Heart right ventricle (tissue), 16 donors: ENCODE measurements around the gene CTNNA1. TPM values are rescaled to one million over a fixed set of nuclear protein-coding genes. Genes with fewer than 3 reads are reported as not detected.

Source experiments
- ATAC-seq, 8 donors: fragments of 200-7000 bp; cut with Tn5 transposase; one replicate each; pipeline ENCODE4 v1.9.1; 2020; ENCODE audit warnings: mild to moderate bottlenecking in 8 of 8, moderate library complexity in 8 of 8, moderate number of reproducible peaks in 1 of 8
- DNase-seq, 2 donors: peaks; one replicate each; pipeline ENCODE4 v3.0.0-alpha.2; 2020
- H3K27ac ChIP-seq, 10 donors: fragments of 200-600 bp; sonication (generic) in 2 of 10; one replicate each; pipeline versions ENCODE4 v1.5.0 to v1.8.0; 2020 to 2022; ENCODE audit warnings: mild to moderate bottlenecking in 3 of 10
- H3K27me3 ChIP-seq, 7 donors: fragments of 200-600 bp; one replicate each; pipeline ENCODE4 v1.8.0; 2021 to 2022; ENCODE audit warnings: mild to moderate bottlenecking in 2 of 7
- H3K36me3 ChIP-seq, 9 donors: fragments of 200-600 bp; sonication (generic) in 1 of 9; one replicate each; pipeline versions ENCODE4 v1.5.0 to v1.8.0; 2020 to 2022; ENCODE audit warnings: mild to moderate bottlenecking in 2 of 9
- H3K4me1 ChIP-seq, 9 donors: fragments of 200-600 bp; sonication (generic) in 1 of 9; one replicate each; pipeline versions ENCODE4 v1.5.0 to v1.8.0; 2020 to 2022; ENCODE audit warnings: mild to moderate bottlenecking in 4 of 9
- H3K4me3 ChIP-seq, 10 donors: fragments of 200-600 bp; sonication (generic) in 2 of 10; one replicate each; pipeline versions ENCODE4 v1.5.0 to v1.8.0; 2020 to 2022; ENCODE audit warnings: mild to moderate bottlenecking in 7 of 10, moderate library complexity in 2 of 10
- H3K9me3 ChIP-seq, 11 donors: fragments of 200-600 bp in 10 of 11; sonication (generic) in 2 of 11; one replicate each; pipeline versions ENCODE4 v1.5.0 to v1.8.0; 2013 to 2022; ENCODE audit warnings: mild to moderate bottlenecking in 2 of 11, control low read depth in 1 of 11, moderate library complexity in 1 of 11
- WGBS, 2 donors: extraction: QIAGEN DNeasy Blood & Tissue Kit; methylation state at CpG; one replicate each; pipeline ENCODE4 v1.1.7; 2013; ENCODE audit warnings: inconsistent platforms in 1 of 2; 5-methylcytosine and 5-hydroxymethylcytosine counted together
- intact Hi-C, 10 donors: fragments of 100-400 bp; cut with DNase I; formaldehyde crosslinking; loops; one replicate each; pipeline versions ENCODE4 v1.11.1 to v1.14.2; 2022
- polyA plus RNA-seq, 2 donors: library from polyadenylated mRNA; stranded (reverse); fragments of 200-250 nt; gene quantifications; one replicate each; pipeline ENCODE4 v1.2.3, GENCODE V29; 2013
- total RNA-seq, 10 donors: library from RNA; stranded (reverse); fragmentation: NEBNext Ultra II Directional in 3 of 10; extraction: Animal tissue kit (Norgen Biotek cat#: 25700) in 3 of 10; gene quantifications; one replicate each; pipeline versions ENCODE4 v1.2.1 to v1.2.4, GENCODE V29; 2021 to 2023
- TF ChIP-seq, protein P1 (sequence below), 9 donors: fragments of 200-600 bp; sonication (generic) in 2 of 9; IDR thresholded peaks; one replicate each; pipeline versions ENCODE4 v1.5.0 to v1.8.0; 2021 to 2022; ENCODE audit warnings: antibody characterized with exemption in 9 of 9, mild to moderate bottlenecking in 5 of 9, moderate library complexity in 1 of 9
- donor health status: Arrhythmogenic right ventricular cardiomyopathy.
- donor health status: ischemic (EF 13 %, LVEDD 7.1; RV severe dilation, severe dysfunction).
- donor health status: healthy with polysubstance abuse.
- donor health status: DM: no; HTN: yes; CAD: no.
- donor health status: DM: no; HTN: no; CAD: no.
- donor health status: ischemic (EF 25% LVEDD 6.9; RV normal size, moderate dysfunction).
- donor health status: ischemic (EF 25% LVEDD 5.7; RV mildly dilated, moderate dysfunction).
- donor health status: healthy.
- donor health status: DM: yes; HTN: yes; CAD: no.
- donor health status: Ischemic cardiomyopathy.
- donor health status: ischemic (EF 35%, LVEDD 5.7; RV mildly dilated, moderate dysfunction).
- donor health status: nonischemic (EF 11% LVEDD 7.7; RV severe dilation, severe dysfunction).
- donor health status: DM: yes; HTN: yes; CAD: no.
- donor health status: PGD.
- donor health status: ischemic (EF 29% LVEDD 5.4; RV normal size, mild dysfunction).
- donor health status: nonischemic (EF 23%, LVEDD 6.1; RV moderate dilation, normal function).

The CTNNA1 gene
- total and polyA plus RNA-seq, 12 donors: 128 to 416 (median 379) TPM

DNA sequence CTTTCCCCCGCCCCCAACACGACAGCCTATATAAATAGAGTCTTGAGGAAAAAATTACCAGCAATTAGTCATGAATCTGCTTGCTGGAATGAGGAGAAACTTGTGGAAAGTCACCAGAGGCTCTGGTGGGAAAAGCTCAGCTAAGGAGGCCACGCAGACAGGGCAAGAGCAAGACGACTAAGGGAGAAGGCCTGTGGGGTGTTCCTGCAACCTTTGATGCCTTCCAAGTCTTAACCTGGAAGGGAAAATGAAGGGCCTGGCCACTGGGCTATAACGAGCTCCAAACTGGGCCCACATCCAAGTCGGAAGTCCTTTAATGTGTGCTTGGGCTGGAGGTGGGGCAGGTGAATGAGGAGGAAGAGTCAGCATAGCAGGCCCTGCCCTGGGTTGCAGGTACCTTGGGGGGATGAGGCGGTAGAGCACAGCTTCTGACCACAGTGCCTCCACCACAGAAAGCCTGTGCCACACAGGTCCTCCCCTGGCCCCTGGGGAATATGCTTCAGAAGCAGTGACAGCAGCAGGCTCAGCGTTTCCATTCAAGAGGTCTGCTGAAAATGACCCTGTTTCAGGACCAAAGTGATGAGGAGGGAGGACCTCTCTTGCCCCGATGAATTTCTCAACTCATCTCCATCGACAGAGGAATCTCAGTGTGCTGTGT is 214.7 kb downstream of the CTNNA1 start:
- intact Hi-C loops: no loop called here
- no peaks in the 10 kb centered on the region for H3K36me3 ChIP-seq
- H3K9me3 ChIP-seq: no peaks in the 10 kb centered on the region
- H3K4me1 ChIP-seq: peaks cover 10 to 71% (median 33%) of the 10 kb centered on the region in 9 donors
- WGBS, 2 donors: 72 to 79% methylated on average over 10 of the region's 10 CpGs
- H3K27ac ChIP-seq: peak overlapping the region in 2 of 10 donors; percentile 63 to 76
- ATAC-seq (peak in 3 of 8 donors; percentile 30 to 38 (median 32)), DNase-seq (peak in 1 of 2 donors; percentile 23)
- TF ChIP-seq, protein P1, sequence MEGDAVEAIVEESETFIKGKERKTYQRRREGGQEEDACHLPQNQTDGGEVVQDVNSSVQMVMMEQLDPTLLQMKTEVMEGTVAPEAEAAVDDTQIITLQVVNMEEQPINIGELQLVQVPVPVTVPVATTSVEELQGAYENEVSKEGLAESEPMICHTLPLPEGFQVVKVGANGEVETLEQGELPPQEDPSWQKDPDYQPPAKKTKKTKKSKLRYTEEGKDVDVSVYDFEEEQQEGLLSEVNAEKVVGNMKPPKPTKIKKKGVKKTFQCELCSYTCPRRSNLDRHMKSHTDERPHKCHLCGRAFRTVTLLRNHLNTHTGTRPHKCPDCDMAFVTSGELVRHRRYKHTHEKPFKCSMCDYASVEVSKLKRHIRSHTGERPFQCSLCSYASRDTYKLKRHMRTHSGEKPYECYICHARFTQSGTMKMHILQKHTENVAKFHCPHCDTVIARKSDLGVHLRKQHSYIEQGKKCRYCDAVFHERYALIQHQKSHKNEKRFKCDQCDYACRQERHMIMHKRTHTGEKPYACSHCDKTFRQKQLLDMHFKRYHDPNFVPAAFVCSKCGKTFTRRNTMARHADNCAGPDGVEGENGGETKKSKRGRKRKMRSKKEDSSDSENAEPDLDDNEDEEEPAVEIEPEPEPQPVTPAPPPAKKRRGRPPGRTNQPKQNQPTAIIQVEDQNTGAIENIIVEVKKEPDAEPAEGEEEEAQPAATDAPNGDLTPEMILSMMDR (IDR thresholded peaks at IDR 0.05): no peak
- no peak overlapping the region for H3K4me3 ChIP-seq
- H3K27me3 ChIP-seq: no peaks in the 10 kb centered on the region

DNA sequence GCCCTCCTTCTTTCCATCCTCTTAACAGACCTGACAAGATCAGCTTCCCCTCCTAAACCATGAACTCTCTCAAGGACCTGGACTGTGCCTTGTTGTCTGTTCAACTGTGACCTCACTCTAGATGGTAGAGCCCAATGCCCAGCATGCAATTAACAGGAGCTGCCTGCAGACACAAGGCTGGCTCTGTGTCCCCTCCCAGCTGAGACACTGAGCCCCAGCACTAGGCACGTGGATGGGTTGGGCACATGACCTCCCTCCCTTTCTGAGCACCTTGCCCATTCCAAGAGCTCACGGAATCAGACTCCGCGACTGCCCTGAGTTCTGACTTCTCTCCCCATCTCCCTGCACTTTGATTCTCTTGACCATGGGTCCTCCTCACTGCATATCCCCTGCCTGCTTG is 215.4 kb downstream of the CTNNA1 start:
- intact Hi-C loops: no loop called here
- peaks cover 12 to 78% (median 39%) of the 10 kb centered on the region in 9 donors for H3K4me1 ChIP-seq
- H3K27ac ChIP-seq: peak overlapping the region in 7 of 10 donors; percentile 1 to 76 (median 57)

DNA sequence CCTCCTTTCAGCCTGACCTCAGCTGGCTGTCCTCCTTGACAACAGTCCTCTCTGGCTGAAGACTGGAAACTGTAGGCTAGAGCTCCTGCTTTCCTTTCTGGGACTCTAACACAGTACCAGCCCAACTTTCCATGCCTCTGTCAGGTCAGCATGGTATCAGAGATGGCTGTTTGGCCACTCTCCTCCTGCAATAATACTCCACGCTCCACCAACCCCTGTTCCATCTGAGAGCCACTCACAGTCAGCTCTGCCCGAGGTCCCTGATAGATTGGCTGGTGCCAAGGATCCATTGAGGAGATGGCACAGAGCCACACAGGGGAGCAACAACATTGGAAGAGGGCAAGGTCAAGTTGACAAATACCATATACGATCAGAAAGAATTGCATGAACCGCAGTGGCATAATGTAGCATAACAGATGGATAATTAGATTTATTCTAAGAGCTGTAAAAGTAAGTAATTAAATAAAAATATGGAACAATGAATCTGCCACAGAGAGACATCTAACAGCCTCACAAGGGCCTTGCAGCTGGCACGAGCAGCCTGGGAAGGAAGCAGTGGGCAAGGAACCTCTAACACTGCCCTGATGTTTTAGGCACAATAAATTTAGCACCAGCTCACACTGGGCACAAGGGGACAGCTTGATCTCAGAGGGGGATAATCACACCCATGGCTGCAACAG is 216.2 kb downstream of the CTNNA1 start:
- H3K4me1 ChIP-seq: peaks cover 12 to 79% (median 46%) of the 10 kb centered on the region in 9 donors
- no peaks in the 10 kb centered on the region for H3K36me3 ChIP-seq
- peak in 4 of 8 donors; percentile 2 to 47 (median 20) for ATAC-seq
- TF ChIP-seq, protein P1 (IDR thresholded peaks at IDR 0.05): no peak
- no peaks in the 10 kb centered on the region for H3K9me3 ChIP-seq
- DNase-seq: no peak
- intact Hi-C loops: loop anchor here in 2 of 10 donors (2.0 to 10.0 kb wide), 4 partner anchors 15 to 295 kb away; partner anchors contain the start of gene CTNNA1 (in 1 of the 2)
- H3K27me3 ChIP-seq: no peaks in the 10 kb centered on the region
- WGBS, 2 donors: 52 to 70% methylated on average over 5 of the region's 5 CpGs
- H3K27ac ChIP-seq: peak overlapping the region in 8 of 10 donors; percentile 1 to 76 (median 48)
- H3K4me3 ChIP-seq: no peak overlapping the region

More for the DNA sequence above, 215.4 kb downstream of the CTNNA1 start:
- TF ChIP-seq, protein P1 (IDR thresholded peaks at IDR 0.05): no peak
- no peaks in the 10 kb centered on the region for H3K27me3 ChIP-seq
- WGBS, 2 donors: 64 to 84% methylated on average over 4 of the region's 4 CpGs
- no peaks in the 10 kb centered on the region for H3K36me3 ChIP-seq
- ATAC-seq (peak in 3 of 8 donors; percentile 10 to 24 (median 22)), DNase-seq (no peak)
- no peaks in the 10 kb centered on the region for H3K9me3 ChIP-seq
- no peak overlapping the region for H3K4me3 ChIP-seq

DNA sequence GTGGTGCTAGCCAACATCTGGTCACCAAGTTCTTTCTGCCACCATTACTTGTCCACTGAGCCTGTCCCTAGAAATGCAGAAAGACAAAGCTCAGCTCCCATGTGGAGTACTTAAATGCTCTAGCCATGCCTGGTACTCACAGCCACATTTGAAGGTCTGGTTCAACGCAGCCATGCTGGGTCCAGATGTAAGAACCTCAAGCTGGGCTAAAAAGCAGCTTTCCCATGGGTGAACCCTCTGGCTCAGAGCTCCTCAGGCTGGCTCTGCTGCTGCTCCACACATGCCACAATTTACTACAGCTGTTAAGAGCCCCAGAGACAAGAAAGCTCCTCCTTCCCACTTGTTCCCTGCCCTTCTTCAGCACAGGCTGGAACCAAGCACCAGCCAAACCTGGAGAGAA is 219.0 kb downstream of the CTNNA1 start:
- Histone ChIP-seq H3K9me3 (no peaks in the 10 kb centered on the region), H3K36me3 (no peaks in the 10 kb centered on the region), H3K4me1 (peaks cover 18 to 82% (median 57%) of the 10 kb centered on the region in 9 donors), H3K4me3 (no peak overlapping the region), H3K27me3 (no peaks in the 10 kb centered on the region), H3K27ac (peak overlapping the region in 9 of 10 donors; percentile 29 to 93 (median 80))
- TF ChIP-seq, protein P1 (IDR thresholded peaks at IDR 0.05): no peak
- DNase-seq (no peak), ATAC-seq (peak in 4 of 8 donors; percentile 15 to 38 (median 19))
- intact Hi-C loops: loop anchor here in 2 of 10 donors (10.0 kb wide), 3 partner anchors 163 to 293 kb away; partner anchors contain the start of gene CTNNA1 (in 1 of the 2)
- 75 to 85% methylated on average over 1 of the region's 1 CpG for WGBS, 2 donors
